H4 (cell line): ENCODE results near the gene COX17. TPM values are rescaled to one million over a fixed set of nuclear protein-coding genes. Genes with fewer than 3 reads are reported as not detected.

ENCODE experiments used
- DNase-seq: peaks from one replicate; pipeline ENCODE4 v3.0.0-alpha.2; 2015; ENCODE audit warnings: low spot score
- total RNA-seq: library from RNA; depleted of rRNA; stranded (reverse); fragments of >200 nt; shearing (Covaris generic); gene quantifications from 2 replicates; pipeline ENCODE4 v1.2.3, GENCODE V29; 2014; rRNA removed

COX17 gene
- total RNA-seq, 1 experiment from 2014 or later = 90.9 TPM

DNA sequence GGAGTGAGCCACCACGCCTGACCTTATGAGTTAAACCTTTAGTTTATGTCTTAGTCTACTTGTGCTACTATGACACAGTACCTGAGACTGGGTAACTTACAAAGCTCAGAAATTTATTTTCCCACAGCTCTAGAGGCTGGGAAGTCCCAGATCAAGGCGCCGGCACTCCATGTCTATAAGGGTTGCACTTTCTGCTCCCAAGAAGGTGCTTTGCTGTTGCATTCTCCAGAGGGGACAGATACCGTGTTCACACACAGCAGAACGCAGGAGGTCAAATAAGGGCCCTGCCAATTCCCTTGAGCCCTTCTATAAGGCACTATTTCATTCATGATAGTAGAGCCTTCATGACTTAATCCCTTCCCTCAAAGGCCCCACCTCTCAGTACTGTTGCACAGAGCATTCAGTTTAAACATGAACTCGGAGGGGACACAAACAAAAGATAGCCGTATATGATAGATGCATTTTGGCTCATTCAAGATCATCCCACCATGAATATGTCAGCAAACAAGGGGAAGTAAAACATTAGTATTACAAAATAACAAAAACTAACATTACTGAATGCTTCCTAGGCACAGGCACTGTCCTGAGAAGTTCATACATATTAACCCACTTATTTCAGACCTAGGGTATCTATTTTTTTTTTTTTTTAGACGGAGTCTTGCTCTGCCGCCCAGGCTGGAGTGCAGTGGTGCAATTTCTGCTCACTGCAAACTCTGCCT lies 53.0 kb downstream of the COX17 start:
- no peak for DNase-seq

DNA sequence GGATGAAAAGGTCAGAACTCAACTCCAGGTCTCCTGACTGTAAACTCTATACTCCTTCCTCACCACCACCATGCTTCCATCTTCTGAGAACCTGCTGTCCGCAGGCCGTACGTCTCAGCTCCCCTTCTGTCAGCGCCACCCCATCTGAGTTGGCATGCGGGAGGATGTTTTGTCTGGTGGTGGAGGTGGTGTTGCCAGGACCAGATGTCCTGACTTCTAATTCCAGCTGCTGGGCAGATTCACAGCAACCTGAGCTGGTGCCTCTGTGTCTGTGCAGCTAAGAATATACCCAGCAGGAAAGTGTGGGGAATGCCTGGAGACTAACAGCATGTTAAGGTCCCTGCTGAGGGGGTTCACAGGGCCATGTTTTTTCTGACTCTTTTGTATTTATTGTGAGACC lies 56.3 kb downstream of the COX17 start:
- DNase-seq = no peak

Other genes with a start within 250 kb of the COX17 start
- gene TMEM39A, start 213.8 kb downstream of the COX17 start, total RNA-seq = 45.2 and 59.5 TPM in 2 replicates
- 26.6 and 30.8 TPM in 2 replicates for gene POGLUT1, start 208.4 kb downstream of the COX17 start, total RNA-seq
- 112 and 128 TPM in 2 replicates for gene TIMMDC1, start 178.9 kb downstream of the COX17 start, total RNA-seq
- gene CD80, start 117.8 kb downstream of the COX17 start, total RNA-seq = not detected in 2 replicates
- gene ADPRH, start 97.9 kb downstream of the COX17 start, total RNA-seq = not detected in 2 replicates
- gene PLA1A, start 79.5 kb downstream of the COX17 start, total RNA-seq = 0.04 and 0.18 TPM in 2 replicates
- gene POPDC2, start 16.8 kb downstream of the COX17 start, total RNA-seq = 0.06 and 0.54 TPM in 2 replicates
- gene CFAP91, start 25.6 kb upstream of the COX17 start, total RNA-seq = 0.17 TPM in 1 of 2 replicates, not detected in the other
- not detected in 2 replicates for gene NR1I2, start 104.7 kb upstream of the COX17 start, total RNA-seq